ENCODE data around the gene YIPF1. TPM values are rescaled to one million over a fixed set of nuclear protein-coding genes. Genes with fewer than 3 reads are reported as not detected.
"Not testable (repeated sequence)": the region's sequence is repeated elsewhere in the genome, so short reads cannot be mapped to it uniquely, and the experiment has no call there.

YIPF1 gene
- total RNA-seq, 3 donors from 2014 or later, result 23.4 to 37.3 (median 30.6) TPM

DNA sequence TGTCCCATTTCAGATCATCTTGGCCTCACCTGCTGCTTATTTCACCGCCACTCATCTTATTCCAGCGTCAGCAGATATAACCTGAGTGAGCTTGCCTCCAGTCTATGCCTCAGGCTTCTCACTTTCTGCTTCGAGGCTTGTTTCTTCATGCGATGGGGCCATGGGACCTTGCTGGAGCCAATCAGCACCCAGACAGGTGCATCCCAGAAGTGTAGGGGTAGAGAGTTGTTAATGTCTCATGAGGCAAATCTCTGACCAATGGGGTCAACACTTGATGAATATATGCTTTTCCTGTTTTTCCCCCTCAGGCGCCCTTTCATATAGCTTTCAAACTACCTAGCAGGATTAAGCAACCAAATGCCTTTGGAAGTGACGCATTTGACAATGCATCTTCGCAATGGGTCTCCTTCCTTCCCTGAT is 935 bp upstream of the YIPF1 start:
- H3K9me3 ChIP-seq, result no peaks in the 10 kb centered on the region
- DNase-seq (no peak), ATAC-seq (no peak)
- no peaks in the 10 kb centered on the region for H3K4me1 ChIP-seq (ENCODE audit: low read depth)
- TF ChIP-seq, protein P1, sequence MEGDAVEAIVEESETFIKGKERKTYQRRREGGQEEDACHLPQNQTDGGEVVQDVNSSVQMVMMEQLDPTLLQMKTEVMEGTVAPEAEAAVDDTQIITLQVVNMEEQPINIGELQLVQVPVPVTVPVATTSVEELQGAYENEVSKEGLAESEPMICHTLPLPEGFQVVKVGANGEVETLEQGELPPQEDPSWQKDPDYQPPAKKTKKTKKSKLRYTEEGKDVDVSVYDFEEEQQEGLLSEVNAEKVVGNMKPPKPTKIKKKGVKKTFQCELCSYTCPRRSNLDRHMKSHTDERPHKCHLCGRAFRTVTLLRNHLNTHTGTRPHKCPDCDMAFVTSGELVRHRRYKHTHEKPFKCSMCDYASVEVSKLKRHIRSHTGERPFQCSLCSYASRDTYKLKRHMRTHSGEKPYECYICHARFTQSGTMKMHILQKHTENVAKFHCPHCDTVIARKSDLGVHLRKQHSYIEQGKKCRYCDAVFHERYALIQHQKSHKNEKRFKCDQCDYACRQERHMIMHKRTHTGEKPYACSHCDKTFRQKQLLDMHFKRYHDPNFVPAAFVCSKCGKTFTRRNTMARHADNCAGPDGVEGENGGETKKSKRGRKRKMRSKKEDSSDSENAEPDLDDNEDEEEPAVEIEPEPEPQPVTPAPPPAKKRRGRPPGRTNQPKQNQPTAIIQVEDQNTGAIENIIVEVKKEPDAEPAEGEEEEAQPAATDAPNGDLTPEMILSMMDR (IDR thresholded peaks at IDR 0.05), result no peak
- intact Hi-C loops (cut with DNase I, micrococcal nuclease), result loop anchor here in 1 of 2 donors (10.0 kb wide), 1 partner anchor 54 kb away; the partner anchor contains the start of genes IFT25 and LRRC42
- H3K4me3 ChIP-seq, result no peak overlapping the region
- no peaks in the 10 kb centered on the region for H3K36me3 ChIP-seq (ENCODE audit: low read depth)

DNA sequence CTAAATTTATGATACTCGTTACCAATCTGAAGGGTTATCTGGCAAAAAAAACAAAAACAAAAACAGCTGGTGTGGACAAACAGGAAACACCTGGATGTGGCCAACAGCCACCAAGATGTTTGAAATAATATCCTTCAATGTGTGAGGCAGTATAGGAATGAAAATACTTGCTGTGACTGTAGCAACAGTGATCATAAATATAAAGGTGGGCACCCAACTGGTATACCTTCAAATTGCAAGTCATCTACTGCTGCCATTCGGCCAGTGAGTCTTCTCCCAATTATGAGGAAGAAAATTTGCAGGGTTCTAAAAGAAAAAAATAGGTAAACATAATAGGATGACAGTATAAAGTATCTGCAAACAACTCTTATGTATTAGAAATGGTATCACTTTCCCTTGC is 916 bp downstream of the YIPF1 start:
- TF ChIP-seq, protein P1 (IDR thresholded peaks at IDR 0.05), result no peak
- H3K36me3 ChIP-seq (ENCODE audit: low read depth), result no peaks in the 10 kb centered on the region
- intact Hi-C loops (cut with DNase I, micrococcal nuclease), result no loop called here
- no peaks in the 10 kb centered on the region for H3K4me1 ChIP-seq (ENCODE audit: low read depth)
- DNase-seq (no peak), ATAC-seq (no peak)
- no peaks in the 10 kb centered on the region for H3K9me3 ChIP-seq
- no peak overlapping the region for H3K4me3 ChIP-seq

DNA sequence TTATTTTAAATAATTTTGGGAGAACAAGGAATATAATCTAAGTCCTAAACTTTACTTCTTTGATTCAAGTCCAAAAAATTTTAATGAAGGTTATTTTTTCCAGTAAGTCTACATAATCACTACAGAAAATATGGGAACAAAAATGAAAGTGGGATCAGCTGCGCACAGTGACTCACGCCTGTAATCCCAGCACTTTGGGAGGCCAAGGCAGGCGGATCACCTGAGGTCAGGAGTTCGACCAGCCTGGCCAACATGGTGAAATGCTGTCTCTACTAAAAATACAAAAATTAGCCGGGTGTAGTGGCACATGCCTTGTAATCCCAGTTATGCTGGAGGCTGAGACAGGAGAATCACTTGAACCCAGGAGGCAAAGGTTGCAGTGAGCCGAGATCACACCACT is 6.0 kb downstream of the YIPF1 start:
- intact Hi-C loops (cut with DNase I, micrococcal nuclease); DNase-seq; H3K4me3 ChIP-seq; H3K4me1 ChIP-seq (ENCODE audit: low read depth); ATAC-seq; H3K36me3 ChIP-seq (ENCODE audit: low read depth); H3K9me3 ChIP-seq: not testable (repeated sequence)

DNA sequence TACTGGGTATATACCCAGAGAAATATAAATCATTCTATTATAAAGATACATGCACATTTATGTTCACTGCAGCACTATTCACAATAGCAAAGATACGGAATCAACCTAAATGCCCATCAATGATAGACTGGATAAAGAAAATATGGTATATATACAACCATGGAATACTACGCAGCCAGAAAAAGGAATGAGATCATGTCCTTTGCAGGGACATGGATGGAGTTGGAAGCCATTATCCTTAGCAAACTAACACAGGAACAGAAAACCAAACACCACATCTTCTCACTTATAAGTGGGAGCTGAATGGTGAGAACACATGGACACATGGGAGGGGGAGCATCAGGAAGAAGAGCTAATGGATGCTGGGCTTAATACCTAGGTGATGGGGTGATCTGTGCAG is 7.7 kb downstream of the YIPF1 start:
- H3K4me3 ChIP-seq; ATAC-seq; H3K9me3 ChIP-seq; H3K36me3 ChIP-seq (ENCODE audit: low read depth); H3K4me1 ChIP-seq (ENCODE audit: low read depth); intact Hi-C loops (cut with DNase I, micrococcal nuclease); DNase-seq: not testable (repeated sequence)

DNA sequence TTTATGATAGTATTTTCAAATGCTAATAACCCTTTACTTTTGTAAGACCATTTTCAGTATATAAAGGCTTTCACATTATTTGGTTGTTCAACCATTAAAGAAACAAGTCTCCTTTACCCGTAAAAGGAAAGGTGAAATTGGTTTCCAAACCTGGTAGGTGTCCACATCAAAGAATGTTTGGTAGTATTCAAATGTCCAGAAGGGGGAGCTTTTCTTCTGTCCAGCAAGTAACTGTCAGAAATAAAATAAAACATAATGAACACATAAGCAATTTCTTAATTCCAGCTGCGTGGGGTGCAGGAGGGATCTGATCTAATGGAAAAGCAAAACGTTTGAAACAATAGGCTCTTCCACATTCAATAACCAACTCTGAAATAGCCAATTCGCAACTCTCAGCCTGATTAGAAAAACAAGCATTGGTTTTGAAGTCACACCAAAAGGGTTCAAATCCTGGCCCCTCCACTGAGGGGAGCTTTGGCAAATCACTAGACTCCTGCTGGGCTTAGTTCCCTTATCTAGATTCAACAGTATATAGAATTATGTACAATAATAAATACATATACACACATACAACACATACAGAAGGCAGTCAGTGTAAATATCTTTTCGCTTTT is 11.0 kb downstream of the YIPF1 start:
- Histone ChIP-seq H3K36me3 (ENCODE audit: low read depth) (no peaks in the 10 kb centered on the region), H3K4me1 (ENCODE audit: low read depth) (no peaks in the 10 kb centered on the region), H3K9me3 (no peaks in the 10 kb centered on the region), H3K4me3 (no peak overlapping the region)
- ATAC-seq (no peak), DNase-seq (no peak)
- intact Hi-C loops (cut with DNase I, micrococcal nuclease), result no loop called here
- TF ChIP-seq, protein P1 (IDR thresholded peaks at IDR 0.05), result no peak

DNA sequence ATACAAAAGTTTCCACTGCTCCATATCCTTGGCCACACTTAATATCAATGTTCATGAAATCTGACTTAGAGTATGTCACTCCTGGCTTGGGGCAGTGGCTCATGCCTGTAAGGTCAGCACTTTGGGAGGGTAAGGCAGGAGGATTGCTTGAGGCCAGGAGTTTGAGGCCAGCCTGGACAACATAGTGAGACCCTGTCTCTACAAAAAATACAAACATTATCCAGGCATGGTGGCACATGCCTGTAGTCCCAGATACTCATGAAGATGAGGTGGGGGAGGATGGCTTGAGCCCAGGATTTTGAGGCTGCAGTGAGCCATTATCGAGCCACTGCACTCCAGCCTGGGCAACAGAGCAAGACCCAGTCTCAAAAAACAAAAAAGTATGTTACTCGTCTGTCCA is 14.4 kb downstream of the YIPF1 start:
- H3K4me1 ChIP-seq (ENCODE audit: low read depth); H3K9me3 ChIP-seq; intact Hi-C loops (cut with DNase I, micrococcal nuclease); H3K4me3 ChIP-seq; DNase-seq; H3K36me3 ChIP-seq (ENCODE audit: low read depth); ATAC-seq: not testable (repeated sequence)

DNA sequence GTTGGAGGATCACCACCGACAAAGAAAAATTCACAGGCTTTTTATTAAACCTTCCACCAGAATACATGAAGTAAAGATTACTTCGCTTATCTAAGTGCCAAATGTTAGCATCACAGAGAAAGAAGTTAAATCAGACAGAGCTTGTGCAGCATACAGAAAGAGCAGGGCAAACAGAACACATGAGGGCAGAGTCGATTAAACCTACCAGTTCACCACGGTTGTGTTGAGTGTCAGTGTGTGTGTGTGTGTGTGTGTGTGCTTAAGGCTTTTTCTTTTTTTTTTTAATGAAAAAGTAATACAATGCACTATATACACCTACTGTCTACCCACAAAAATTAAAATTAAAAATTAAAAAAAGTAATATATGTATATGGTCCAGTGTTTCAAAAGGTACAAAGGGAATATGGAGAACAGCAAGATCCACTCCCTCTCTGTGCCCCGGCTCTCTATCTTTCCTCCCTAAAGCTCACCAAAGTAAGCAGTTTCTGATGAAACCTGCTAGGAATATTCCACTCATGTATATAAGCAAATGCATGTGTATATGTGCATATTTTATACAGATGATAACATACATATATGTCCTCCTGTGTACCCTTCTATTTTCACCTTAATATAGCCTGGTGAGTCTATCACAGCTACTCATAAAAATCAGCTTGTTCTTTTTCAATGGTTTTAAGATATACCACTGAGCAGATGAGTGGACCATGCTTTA is 17.7 kb downstream of the YIPF1 start:
- Histone ChIP-seq H3K9me3 (no peaks in the 10 kb centered on the region), H3K4me1 (ENCODE audit: low read depth) (no peaks in the 10 kb centered on the region), H3K4me3 (no peak overlapping the region), H3K36me3 (ENCODE audit: low read depth) (no peaks in the 10 kb centered on the region)
- TF ChIP-seq, protein P1 (IDR thresholded peaks at IDR 0.05), result no peak
- ATAC-seq (no peak), DNase-seq (no peak)
- intact Hi-C loops (cut with DNase I, micrococcal nuclease), result no loop called here

Measured in mucosa of descending colon (tissue), 3 donors.